H9 (cell line): ENCODE measurements around the gene ADAM11. TPM values are rescaled to one million over a fixed set of nuclear protein-coding genes. Genes with fewer than 3 reads are reported as not detected.

Source experiments
- DNase-seq: peaks from one replicate; pipeline ENCODE4 v3.0.0-alpha.2; 2017
- H2AFZ ChIP-seq: one replicate; pipeline ENCODE4 v1.6.1; 2013; ENCODE audit warnings: mild to moderate bottlenecking, low read length, control low read depth, moderate library complexity
- H2AK5ac ChIP-seq: 2 replicates; pipeline ENCODE4 v1.6.1; 2013; ENCODE audit warnings: low read length, control low read depth, mixed read lengths; ENCODE audit not compliant: insufficient read length
- H2BK120ac ChIP-seq: one replicate; pipeline ENCODE4 v1.6.1; 2013; ENCODE audit warnings: low read depth, mild to moderate bottlenecking, low read length, control low read depth, inconsistent platforms; ENCODE audit not compliant: poor library complexity, severe bottlenecking
- H2BK12ac ChIP-seq: 2 replicates; pipeline ENCODE4 v1.6.1; 2013; ENCODE audit warnings: low read length, control low read depth, mixed read lengths, low read depth; ENCODE audit not compliant: insufficient read length
- H2BK15ac ChIP-seq: 2 replicates; pipeline ENCODE4 v1.6.1; 2013; ENCODE audit warnings: low read depth, low read length, control low read depth
- H2BK20ac ChIP-seq: one replicate; pipeline ENCODE4 v1.6.1; 2013; ENCODE audit warnings: low read depth, mild to moderate bottlenecking, low read length, control low read depth, inconsistent platforms; ENCODE audit not compliant: poor library complexity, severe bottlenecking
- H2BK5ac ChIP-seq: 2 replicates; pipeline ENCODE4 v1.6.1; 2013; ENCODE audit warnings: low read length, control low read depth, mixed read lengths; ENCODE audit not compliant: insufficient read length
- H3K14ac ChIP-seq: 2 replicates; pipeline ENCODE4 v1.6.1; 2013; ENCODE audit warnings: low read length, control low read depth; ENCODE audit not compliant: insufficient read depth
- H3K18ac ChIP-seq: 2 replicates; pipeline ENCODE4 v1.6.1; 2013; ENCODE audit warnings: low read depth, mild to moderate bottlenecking, mixed read lengths, low read length, control low read depth; ENCODE audit not compliant: insufficient read length
- H3K23ac ChIP-seq: 2 replicates; pipeline ENCODE4 v1.6.1; 2013; ENCODE audit warnings: low read length, control low read depth, mixed read lengths, low read depth; ENCODE audit not compliant: insufficient read length
- H3K23me2 ChIP-seq: 2 replicates; pipeline ENCODE4 v1.6.1; 2013; ENCODE audit warnings: low read depth, mild to moderate bottlenecking, mixed read lengths, low read length, control low read depth; ENCODE audit not compliant: insufficient read length, poor library complexity, severe bottlenecking
- H3K27ac ChIP-seq: 2 replicates; pipeline ENCODE4 v1.5.1; 2013; ENCODE audit warnings: low read length, control low read depth, mixed read lengths, low read depth; ENCODE audit not compliant: insufficient read length
- H3K27me3 ChIP-seq: 2 replicates; pipeline ENCODE4 v1.6.1; 2013; ENCODE audit warnings: low read length, control low read depth, inconsistent platforms; ENCODE audit not compliant: insufficient read depth
- H3K4ac ChIP-seq: 2 replicates; pipeline ENCODE4 v1.6.1; 2013; ENCODE audit warnings: low read depth, mild to moderate bottlenecking, control low read depth, inconsistent platforms, low read length, moderate library complexity
- H3K4me1 ChIP-seq: 2 replicates; pipeline ENCODE4 v1.6.1; 2013; ENCODE audit warnings: low read length, control low read depth, inconsistent platforms; ENCODE audit not compliant: insufficient read depth
- H3K4me2 ChIP-seq: 2 replicates; pipeline ENCODE4 v1.6.1; 2013; ENCODE audit warnings: low read length, control low read depth, mixed read lengths; ENCODE audit not compliant: insufficient read length, insufficient read depth
- H3K56ac ChIP-seq: 2 replicates; pipeline ENCODE4 v1.6.1; 2013; ENCODE audit warnings: low read depth, mild to moderate bottlenecking, mixed read lengths, low read length, control low read depth; ENCODE audit not compliant: insufficient read length
- H3K79me1 ChIP-seq: 2 replicates; pipeline ENCODE4 v1.6.1; 2013; ENCODE audit warnings: low read depth, mild to moderate bottlenecking, moderate library complexity, low read length, control low read depth, inconsistent platforms; ENCODE audit not compliant: insufficient read depth, poor library complexity, severe bottlenecking
- H3K79me2 ChIP-seq: 2 replicates; pipeline ENCODE4 v1.6.1; 2013; ENCODE audit warnings: low read length, control low read depth, inconsistent platforms; ENCODE audit not compliant: insufficient read depth
- H3K9ac ChIP-seq: 2 replicates; pipeline ENCODE4 v1.6.1; 2013; ENCODE audit warnings: low read length, control low read depth, mixed read lengths; ENCODE audit not compliant: insufficient read length; ENCODE audit errors: extremely low read depth
- H3K9me3 ChIP-seq: one replicate; pipeline ENCODE4 v1.6.1; 2013; ENCODE audit warnings: low read depth, low read length, inconsistent platforms; ENCODE audit not compliant: control insufficient read depth
- H3T11ph ChIP-seq: one replicate; pipeline ENCODE4 v1.6.1; 2013; ENCODE audit warnings: mild to moderate bottlenecking, low read length, control low read depth, inconsistent platforms
- H4K20me1 ChIP-seq: one replicate; pipeline ENCODE4 v1.6.1; 2013; ENCODE audit not compliant: control insufficient read depth, insufficient read length, insufficient read depth
- H4K5ac ChIP-seq: 2 replicates; pipeline ENCODE4 v1.6.1; 2013; ENCODE audit warnings: low read depth, mild to moderate bottlenecking, mixed read lengths, low read length, control low read depth; ENCODE audit not compliant: insufficient read length
- H4K8ac ChIP-seq: replicated peaks from 2 replicates; pipeline ENCODE4 v1.6.1; 2013; ENCODE audit warnings: low read length, control low read depth, mixed read lengths, low read depth; ENCODE audit not compliant: insufficient read length
- H4K91ac ChIP-seq: 2 replicates; pipeline ENCODE4 v1.6.1; 2013; ENCODE audit warnings: low read depth, mild to moderate bottlenecking, moderate library complexity, mixed read lengths, low read length, control low read depth; ENCODE audit not compliant: insufficient read length
- H3K27ac Mint-ChIP-seq, 3 experiments: 2 replicates in 2 of 3; 3 replicates in 1 of 3; pipeline ENCODE4 v1.8.0; 2020 to 2021; ENCODE audit warnings: mixed read lengths in 3 of 3, mild to moderate bottlenecking in 1 of 3, moderate library complexity in 1 of 3
- H3K27me3 Mint-ChIP-seq: 2 replicates; pipeline ENCODE4 v1.8.0; 2021; ENCODE audit warnings: low read depth, mild to moderate bottlenecking, moderate library complexity, mixed read lengths
- H3K36me3 Mint-ChIP-seq, 3 experiments: 2 replicates in 2 of 3; 3 replicates in 1 of 3; pipeline ENCODE4 v1.8.0; 2020 to 2021; ENCODE audit warnings: low read depth in 3 of 3, mixed read lengths in 3 of 3; ENCODE audit not compliant: insufficient read depth in 1 of 3
- H3K4me1 Mint-ChIP-seq, 2 experiments: 2 replicates each; pipeline ENCODE4 v1.8.0; 2020; ENCODE audit warnings: mixed read lengths in 2 of 2
- H3K4me3 Mint-ChIP-seq, 2 experiments: 2 replicates in 1 of 2; 3 replicates in 1 of 2; pipeline ENCODE4 v1.8.0; 2020 to 2021; ENCODE audit warnings: mild to moderate bottlenecking in 2 of 2, mixed read lengths in 2 of 2, moderate library complexity in 1 of 2
- H3K9me3 Mint-ChIP-seq, 2 experiments: 2 replicates in 1 of 2; 3 replicates in 1 of 2; pipeline ENCODE4 v1.8.0; 2020; ENCODE audit warnings: mild to moderate bottlenecking in 2 of 2, mixed read lengths in 2 of 2, moderate library complexity in 1 of 2
- WGBS: extraction: QIAGEN DNeasy Blood & Tissue Kit; methylation state at CpG from one replicate; pipeline ENCODE4 v1.1.7; 2013; ENCODE audit warnings: missing lambda C conversion rate, low lambda C conversion rate, mixed read lengths; ENCODE audit not compliant: insufficient read length; ENCODE audit errors: extremely low coverage; 5-methylcytosine and 5-hydroxymethylcytosine counted together
- total RNA-seq: library from RNA; stranded (reverse); gene quantifications from 2 replicates; pipeline ENCODE4 v1.2.1, GENCODE V29; 2021
- TF ChIP-seq, protein P1 (sequence below): fragments of 200-600 bp; sonication (generic); conservative IDR thresholded peaks from 3 replicates; pipeline ENCODE4 v1.8.0; 2021; ENCODE audit warnings: antibody characterized with exemption, mild to moderate bottlenecking

The ADAM11 gene
- total RNA-seq, 1 experiment from 2014 or later, result 4.6 TPM

DNA sequence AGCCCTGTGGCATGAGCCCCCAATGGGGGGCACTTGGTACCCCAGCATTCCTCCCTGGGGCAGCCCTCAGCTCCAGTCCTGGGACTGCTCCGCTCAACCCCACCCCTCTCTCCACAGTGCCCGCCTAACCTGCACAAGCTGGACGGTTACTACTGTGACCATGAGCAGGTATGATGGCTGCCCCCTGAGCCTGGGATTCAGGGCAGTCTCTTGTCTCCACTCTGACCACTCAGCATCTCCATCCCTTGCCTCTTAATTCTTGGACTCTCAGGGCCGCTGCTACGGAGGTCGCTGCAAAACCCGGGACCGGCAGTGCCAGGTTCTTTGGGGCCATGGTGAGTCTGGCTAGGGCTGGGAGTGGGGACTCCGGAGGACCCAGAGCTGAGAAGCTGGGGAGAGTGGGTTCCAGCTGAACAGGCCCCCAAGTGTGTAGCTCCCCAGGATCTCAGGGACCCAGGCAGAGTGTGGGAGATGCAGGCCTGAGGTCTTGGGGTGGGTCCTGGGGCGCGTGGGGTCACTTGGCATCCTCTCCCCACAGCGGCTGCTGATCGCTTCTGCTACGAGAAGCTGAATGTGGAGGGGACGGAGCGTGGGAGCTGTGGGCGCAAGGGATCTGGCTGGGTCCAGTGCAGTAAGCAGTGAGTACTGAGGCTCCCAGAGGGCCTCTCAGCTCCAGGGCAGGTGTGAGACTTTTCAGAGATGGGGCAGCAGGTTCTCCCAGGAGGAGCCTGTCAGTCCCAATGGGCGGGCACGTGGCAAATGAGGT is 18.0 kb downstream of the ADAM11 start:
- Histone ChIP-seq H2BK15ac (no peak overlapping the region), H2AK5ac (no peak overlapping the region), H2BK20ac (no peak overlapping the region), H3K18ac (no peak overlapping the region), H3K23me2 (peaks cover 10% of the 10 kb centered on the region), H3K4me2 (no peak overlapping the region), H4K20me1 (no peaks in the 10 kb centered on the region), H3K79me1 (no peaks in the 10 kb centered on the region), H2BK5ac (no peak overlapping the region), H4K5ac (no peak overlapping the region), H3K9me3 (no peaks in the 10 kb centered on the region), H3K23ac (no peak overlapping the region), H3K27ac (no peak overlapping the region), H3T11ph (no peak overlapping the region), H3K27me3 (peaks cover 4% of the 10 kb centered on the region; the same call in 1 of the 2 replicates), H4K8ac (no peak overlapping the region), H3K9ac (no peak overlapping the region), H3K14ac (no peak overlapping the region), H3K4ac (no peak overlapping the region), H3K79me2 (no peaks in the 10 kb centered on the region), H2AFZ (no peak overlapping the region), H4K91ac (no peak overlapping the region), H3K56ac (no peak overlapping the region), H3K4me1 (peaks cover 2% of the 10 kb centered on the region; the same call in 1 of the 2 replicates), H2BK12ac (no peak overlapping the region), H2BK120ac (no peak overlapping the region)
- DNase-seq, result peak; percentile 30
- peaks cover 40% of the 10 kb centered on the region for H3K27me3 Mint-ChIP-seq
- peaks cover 14 to 25% of the 10 kb centered on the region in 2 experiments for H3K4me1 Mint-ChIP-seq
- H3K4me3 Mint-ChIP-seq, result peak overlapping the region in 1 of 2 experiments; percentile 88; a peak in 4 of 5 replicates
- no CpG with 5 or more reads among the region's 19 CpGs for WGBS
- no peaks in the 10 kb centered on the region for H3K9me3 Mint-ChIP-seq
- TF ChIP-seq, protein P1, sequence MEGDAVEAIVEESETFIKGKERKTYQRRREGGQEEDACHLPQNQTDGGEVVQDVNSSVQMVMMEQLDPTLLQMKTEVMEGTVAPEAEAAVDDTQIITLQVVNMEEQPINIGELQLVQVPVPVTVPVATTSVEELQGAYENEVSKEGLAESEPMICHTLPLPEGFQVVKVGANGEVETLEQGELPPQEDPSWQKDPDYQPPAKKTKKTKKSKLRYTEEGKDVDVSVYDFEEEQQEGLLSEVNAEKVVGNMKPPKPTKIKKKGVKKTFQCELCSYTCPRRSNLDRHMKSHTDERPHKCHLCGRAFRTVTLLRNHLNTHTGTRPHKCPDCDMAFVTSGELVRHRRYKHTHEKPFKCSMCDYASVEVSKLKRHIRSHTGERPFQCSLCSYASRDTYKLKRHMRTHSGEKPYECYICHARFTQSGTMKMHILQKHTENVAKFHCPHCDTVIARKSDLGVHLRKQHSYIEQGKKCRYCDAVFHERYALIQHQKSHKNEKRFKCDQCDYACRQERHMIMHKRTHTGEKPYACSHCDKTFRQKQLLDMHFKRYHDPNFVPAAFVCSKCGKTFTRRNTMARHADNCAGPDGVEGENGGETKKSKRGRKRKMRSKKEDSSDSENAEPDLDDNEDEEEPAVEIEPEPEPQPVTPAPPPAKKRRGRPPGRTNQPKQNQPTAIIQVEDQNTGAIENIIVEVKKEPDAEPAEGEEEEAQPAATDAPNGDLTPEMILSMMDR, result no peak
- peak overlapping the region in 1 of 3 experiments; percentile 52; a peak in 1 of 7 replicates for H3K27ac Mint-ChIP-seq
- H3K36me3 Mint-ChIP-seq, result no peaks in the 10 kb centered on the region
